Brain microvascular endothelial cell (primary cell): ENCODE data around the gene RHOJ.

ENCODE experiments used
- DNase-seq: peaks from one replicate; pipeline ENCODE4 v3.0.0-alpha.2; 2020
- H3K27ac ChIP-seq: fragments of 250-450 bp; sonication (Bioruptor Pico); 2 replicates; pipeline ENCODE4 v1.5.1; 2020; ENCODE audit warnings: mild to moderate bottlenecking, moderate library complexity
- H3K27me3 ChIP-seq: fragments of 250-450 bp; sonication (Bioruptor Pico); replicated peaks from 2 replicates; pipeline ENCODE4 v1.5.1; 2020; ENCODE audit warnings: mild to moderate bottlenecking
- H3K36me3 ChIP-seq: fragments of 250-450 bp; sonication (Bioruptor Pico); replicated peaks from 2 replicates; pipeline ENCODE4 v1.5.1; 2020; ENCODE audit warnings: mild to moderate bottlenecking
- H3K4me3 ChIP-seq: 2 replicates; pipeline ENCODE4 v1.5.1; 2011; ENCODE audit warnings: low read depth, mild to moderate bottlenecking, control low read depth, low read length, moderate library complexity
- in situ Hi-C: cut with HindIII; loops from 2 replicates; pipeline ENCODE4 v1.10.0; 2017; ENCODE audit warnings: low sequenced_read_pairs, low pct_ligation_motif_present
- TF ChIP-seq, protein P1 (sequence below): IDR thresholded peaks from 2 replicates; pipeline ENCODE4 v1.5.1; 2011; ENCODE audit warnings: low read depth, mild to moderate bottlenecking, moderate library complexity, low read length, control low read depth, inconsistent platforms; ENCODE audit errors: missing control alignments

RHOJ gene

DNA sequence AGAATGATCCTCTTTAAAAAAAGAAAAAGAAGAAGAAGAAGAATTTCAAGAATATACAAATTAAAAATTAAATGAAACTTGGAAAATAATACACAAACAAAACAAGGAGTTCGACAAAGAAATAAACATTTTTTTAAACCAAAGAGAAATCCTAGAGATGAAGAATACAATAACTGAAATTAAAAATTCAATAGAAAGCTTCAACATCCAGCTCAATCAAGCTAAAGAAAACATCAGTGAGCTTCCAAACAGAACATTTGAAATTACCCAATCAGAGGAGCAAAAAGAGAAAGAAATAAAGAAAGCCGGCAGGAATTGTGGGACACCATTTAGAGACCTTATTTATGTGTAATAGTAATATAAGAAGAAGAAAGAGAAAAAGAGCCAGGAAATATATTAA, 37.2 kb upstream of the RHOJ start:
- H3K27ac ChIP-seq = no peak overlapping the region
- no peak for DNase-seq
- in situ Hi-C loops = no loop called here
- no peaks in the 10 kb centered on the region for H3K36me3 ChIP-seq
- TF ChIP-seq, protein P1, sequence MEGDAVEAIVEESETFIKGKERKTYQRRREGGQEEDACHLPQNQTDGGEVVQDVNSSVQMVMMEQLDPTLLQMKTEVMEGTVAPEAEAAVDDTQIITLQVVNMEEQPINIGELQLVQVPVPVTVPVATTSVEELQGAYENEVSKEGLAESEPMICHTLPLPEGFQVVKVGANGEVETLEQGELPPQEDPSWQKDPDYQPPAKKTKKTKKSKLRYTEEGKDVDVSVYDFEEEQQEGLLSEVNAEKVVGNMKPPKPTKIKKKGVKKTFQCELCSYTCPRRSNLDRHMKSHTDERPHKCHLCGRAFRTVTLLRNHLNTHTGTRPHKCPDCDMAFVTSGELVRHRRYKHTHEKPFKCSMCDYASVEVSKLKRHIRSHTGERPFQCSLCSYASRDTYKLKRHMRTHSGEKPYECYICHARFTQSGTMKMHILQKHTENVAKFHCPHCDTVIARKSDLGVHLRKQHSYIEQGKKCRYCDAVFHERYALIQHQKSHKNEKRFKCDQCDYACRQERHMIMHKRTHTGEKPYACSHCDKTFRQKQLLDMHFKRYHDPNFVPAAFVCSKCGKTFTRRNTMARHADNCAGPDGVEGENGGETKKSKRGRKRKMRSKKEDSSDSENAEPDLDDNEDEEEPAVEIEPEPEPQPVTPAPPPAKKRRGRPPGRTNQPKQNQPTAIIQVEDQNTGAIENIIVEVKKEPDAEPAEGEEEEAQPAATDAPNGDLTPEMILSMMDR = no peak
- H3K4me3 ChIP-seq = no peak overlapping the region
- no peaks in the 10 kb centered on the region for H3K27me3 ChIP-seq

DNA sequence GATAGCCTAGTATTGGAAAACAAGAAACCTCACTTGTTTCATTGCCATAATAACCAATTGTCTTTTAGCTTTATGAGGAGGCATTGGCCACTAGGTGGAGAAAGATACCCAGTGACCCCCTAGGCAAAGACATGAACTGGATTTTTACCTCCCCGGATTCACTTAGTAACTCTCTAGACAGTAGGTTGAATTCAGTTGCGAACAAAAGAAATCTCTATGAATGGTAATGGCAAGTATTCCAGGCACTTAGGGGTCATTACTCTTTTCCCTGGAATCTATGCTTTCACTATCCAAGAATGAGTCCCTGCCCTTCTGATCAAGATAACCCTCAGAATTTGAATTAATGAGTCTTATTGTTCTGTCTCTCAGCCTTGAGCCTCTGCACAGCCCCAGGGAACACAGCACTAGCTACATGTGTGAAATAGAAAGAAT, 29.5 kb upstream of the RHOJ start:
- Histone ChIP-seq H3K36me3 (no peaks in the 10 kb centered on the region), H3K4me3 (no peak overlapping the region), H3K27ac (peak overlapping the region; percentile 13), H3K27me3 (no peaks in the 10 kb centered on the region)
- in situ Hi-C loops = no loop called here
- TF ChIP-seq, protein P1 = peak; percentile 76
- peak; percentile 80 for DNase-seq

DNA sequence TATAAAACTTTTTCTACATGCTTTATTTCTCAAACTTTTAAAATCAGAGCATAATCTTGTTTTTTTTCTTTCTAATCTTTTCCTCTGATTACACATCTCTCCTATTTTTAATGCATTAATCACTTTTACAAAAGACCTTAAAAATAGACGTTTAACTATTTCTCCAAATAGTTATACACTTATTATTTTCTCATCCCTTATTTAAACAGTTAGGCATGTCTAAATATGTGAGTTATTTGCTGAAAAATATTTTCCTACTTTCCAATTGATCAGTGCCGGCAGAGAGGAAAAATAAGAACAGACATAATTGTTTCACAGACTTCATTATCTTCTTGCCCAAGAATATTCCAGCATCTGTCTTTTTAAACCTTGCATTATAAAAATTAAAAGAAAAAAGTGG, 28.7 kb upstream of the RHOJ start:
- Histone ChIP-seq H3K27me3 (no peaks in the 10 kb centered on the region), H3K4me3 (no peak overlapping the region), H3K36me3 (no peaks in the 10 kb centered on the region), H3K27ac (peak overlapping the region; percentile 13)
- TF ChIP-seq, protein P1 = no peak
- DNase-seq = no peak
- in situ Hi-C loops = no loop called here

DNA sequence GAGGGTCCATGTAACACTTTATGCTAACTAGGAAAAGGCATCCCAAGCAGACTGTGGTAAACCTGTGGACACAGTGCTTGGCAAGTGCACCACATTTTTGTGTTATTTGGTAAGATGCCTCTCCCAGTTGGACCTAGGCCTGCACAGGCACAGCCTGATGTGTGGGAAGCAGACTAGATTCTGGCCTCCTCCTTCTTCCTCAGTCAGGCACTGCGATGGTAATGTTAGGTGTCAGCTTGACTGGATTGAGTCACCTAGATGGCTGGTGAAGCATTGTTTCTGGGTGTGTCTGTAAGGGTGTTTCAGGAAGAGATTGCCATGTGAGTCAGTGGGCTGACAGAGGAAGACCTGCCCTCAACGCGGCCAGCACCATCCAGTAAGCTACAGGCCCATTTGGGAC, 25.3 kb upstream of the RHOJ start:
- no peak overlapping the region for H3K4me3 ChIP-seq
- DNase-seq = peak; percentile 24
- in situ Hi-C loops = no loop called here
- H3K36me3 ChIP-seq = no peaks in the 10 kb centered on the region
- TF ChIP-seq, protein P1 = no peak
- H3K27ac ChIP-seq = no peak overlapping the region
- H3K27me3 ChIP-seq = no peaks in the 10 kb centered on the region

DNA sequence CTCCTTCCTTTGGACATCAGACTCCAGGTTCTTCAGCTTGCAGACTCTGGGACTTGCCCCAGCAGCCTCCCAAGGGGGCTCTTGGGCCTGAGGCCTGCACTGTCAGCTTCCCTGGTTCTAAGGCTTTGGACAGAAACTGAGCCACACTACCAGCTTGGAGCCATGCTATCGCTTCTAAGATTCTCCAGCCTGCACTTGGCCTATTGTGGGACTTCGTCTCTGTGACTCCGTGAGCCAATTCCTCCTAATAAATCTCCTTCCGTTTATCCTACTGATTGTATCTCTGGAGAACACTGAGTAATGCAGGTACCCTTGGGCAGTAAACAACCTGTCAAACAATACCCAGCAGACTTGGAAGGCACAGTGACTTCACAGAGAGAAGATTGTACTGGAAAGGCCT, 24.9 kb upstream of the RHOJ start:
- H3K4me3 ChIP-seq = no peak overlapping the region
- H3K27ac ChIP-seq = no peak overlapping the region
- no peaks in the 10 kb centered on the region for H3K27me3 ChIP-seq
- in situ Hi-C loops = no loop called here
- DNase-seq = no peak
- H3K36me3 ChIP-seq = no peaks in the 10 kb centered on the region
- TF ChIP-seq, protein P1 = no peak

DNA sequence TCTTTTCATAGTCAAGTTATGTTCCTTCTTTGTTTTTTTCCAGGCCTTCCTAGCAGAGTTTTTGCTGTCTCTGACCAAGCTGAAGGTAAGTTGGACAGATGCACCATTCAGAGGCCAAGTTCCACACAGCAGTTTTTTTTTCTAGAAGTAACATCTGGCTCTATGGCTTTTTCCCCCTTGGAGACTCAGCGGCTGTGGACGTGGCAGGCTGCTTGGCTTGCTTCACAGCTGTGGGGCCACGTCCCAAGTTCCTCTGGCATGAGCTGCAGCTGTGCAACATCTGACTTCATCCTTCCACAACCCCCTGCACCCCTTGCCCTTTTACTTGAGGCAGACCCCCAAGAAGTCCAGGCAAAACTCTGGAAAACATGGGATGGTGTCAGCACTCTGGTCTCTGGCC, 24.2 kb upstream of the RHOJ start:
- no peak for DNase-seq
- in situ Hi-C loops = no loop called here
- Histone ChIP-seq H3K27ac (no peak overlapping the region), H3K36me3 (no peaks in the 10 kb centered on the region), H3K4me3 (no peak overlapping the region), H3K27me3 (no peaks in the 10 kb centered on the region)
- TF ChIP-seq, protein P1 = no peak
